Hepatocyte (in vitro differentiated cells): ENCODE measurements around the gene IGSF9.

Source experiments
- CTCF ChIP-seq: fragments of 200-600 bp; sonication (generic); IDR thresholded peaks from 2 replicates; pipeline ENCODE4 v1.5.1; 2016; ENCODE audit warnings: antibody characterized with exemption, mild to moderate bottlenecking; ENCODE audit not compliant: poor library complexity
- EZH2 ChIP-seq: fragments of 200-600 bp; sonication (generic); IDR thresholded peaks from 2 replicates; pipeline ENCODE4 v1.6.1; 2016; ENCODE audit warnings: antibody characterized with exemption, mild to moderate bottlenecking, borderline replicate concordance
- EZH2phosphoT487 ChIP-seq: fragments of 200-600 bp; sonication (generic); IDR thresholded peaks from one replicate; pipeline ENCODE4 v1.6.1; 2018; ENCODE audit warnings: antibody characterized with exemption, mild to moderate bottlenecking, low read depth, moderate library complexity; ENCODE audit not compliant: unreplicated experiment, severe bottlenecking

- TF ChIP-seq CTCF (no peak), EZH2 (no peak), EZH2phosphoT487 (no peak)
These were observed 33.8 kb upstream of the IGSF9 start for GRCh38 chr1:159979257-159979656.
